ENCODE data around the gene EMD. TPM values are rescaled to one million over a fixed set of nuclear protein-coding genes. Genes with fewer than 3 reads are reported as not detected.
"Not testable (repeated sequence)": the region's sequence is repeated elsewhere in the genome, so short reads cannot be mapped to it uniquely, and the experiment has no call there.

Gene EMD
- total RNA-seq, 2 experiments from 2014 or later, result 75.9 to 89.4 TPM

- DNase-seq, result no peak
- Mint-ChIP-seq H3K4me3 (no peak overlapping the region), H3K27me3 (no peaks in the 10 kb centered on the region), H3K9me3 (ENCODE audit: low read depth) (no peaks in the 10 kb centered on the region), H3K36me3 (ENCODE audit: low read depth) (peaks cover 11% of the 10 kb centered on the region), H3K27ac (peak overlapping the region; percentile 3), H3K4me1 (peaks cover 15% of the 10 kb centered on the region)
- ChIA-PET POLR2A (interaction anchor here (1.0 kb wide), 1 partner anchor 10 kb away, joined by 4 read pairs; no protein-coding TSS in a partner anchor), CTCF (interaction anchor here (1.3 kb wide), 1 partner anchor 10 kb away, joined by 3 read pairs; the partner anchor contains the start of gene FLNA)
- intact Hi-C loops (cut with DNase I, micrococcal nuclease), result no loop called here
- ATAC-seq, result no peak
These were observed 4.5 kb downstream of the EMD start for GRCh38 chrX:154383359-154384283.

GRCh38 chrX:154384284-154384892 lies 5.3 kb downstream of the EMD start:
- DNase-seq (no peak), ATAC-seq (no peak)
- Mint-ChIP-seq H3K4me3 (no peak overlapping the region), H3K4me1 (peaks cover 15% of the 10 kb centered on the region), H3K9me3 (ENCODE audit: low read depth) (no peaks in the 10 kb centered on the region), H3K27me3 (no peaks in the 10 kb centered on the region), H3K36me3 (ENCODE audit: low read depth) (peaks cover 11% of the 10 kb centered on the region), H3K27ac (no peak overlapping the region)
- ChIA-PET POLR2A (no interaction called here), CTCF (interaction anchor here (1.3 kb wide), 1 partner anchor 10 kb away, joined by 3 read pairs; the partner anchor contains the start of gene FLNA)
- intact Hi-C loops (cut with DNase I, micrococcal nuclease), result no loop called here

- H3K36me3 Mint-ChIP-seq (ENCODE audit: low read depth); CTCF ChIA-PET; H3K9me3 Mint-ChIP-seq (ENCODE audit: low read depth); H3K27me3 Mint-ChIP-seq; H3K27ac Mint-ChIP-seq; H3K4me3 Mint-ChIP-seq; POLR2A ChIA-PET; DNase-seq; intact Hi-C loops (cut with DNase I, micrococcal nuclease); H3K4me1 Mint-ChIP-seq: not testable (repeated sequence)
- peak; percentile 48 for ATAC-seq
These were observed 9.0 kb downstream of the EMD start for GRCh38 chrX:154388094-154388493.

- DNase-seq; H3K4me3 Mint-ChIP-seq; H3K27me3 Mint-ChIP-seq; H3K9me3 Mint-ChIP-seq (ENCODE audit: low read depth); POLR2A ChIA-PET; H3K4me1 Mint-ChIP-seq; CTCF ChIA-PET; H3K36me3 Mint-ChIP-seq (ENCODE audit: low read depth); H3K27ac Mint-ChIP-seq; intact Hi-C loops (cut with DNase I, micrococcal nuclease): not testable (repeated sequence)
- peak; percentile 16 for ATAC-seq
These were observed 9.6 kb downstream of the EMD start for GRCh38 chrX:154388649-154389048.

GRCh38 chrX:154389812-154390747 lies 11.0 kb downstream of the EMD start:
- H3K27me3 Mint-ChIP-seq; H3K4me3 Mint-ChIP-seq; H3K9me3 Mint-ChIP-seq (ENCODE audit: low read depth); DNase-seq; intact Hi-C loops (cut with DNase I, micrococcal nuclease); CTCF ChIA-PET; POLR2A ChIA-PET; H3K36me3 Mint-ChIP-seq (ENCODE audit: low read depth); H3K4me1 Mint-ChIP-seq; H3K27ac Mint-ChIP-seq: not testable (repeated sequence)
- ATAC-seq, result peak; percentile 75

GRCh38 chrX:154396363-154396762 lies 17.3 kb downstream of the EMD start:
- Mint-ChIP-seq H3K36me3 (ENCODE audit: low read depth) (peaks cover 33% of the 10 kb centered on the region), H3K4me3 (peak overlapping the region; percentile 99)
- CTCF ChIA-PET; H3K27ac Mint-ChIP-seq; intact Hi-C loops (cut with DNase I, micrococcal nuclease); POLR2A ChIA-PET; ATAC-seq; H3K9me3 Mint-ChIP-seq (ENCODE audit: low read depth); DNase-seq; H3K4me1 Mint-ChIP-seq; H3K27me3 Mint-ChIP-seq: not testable (repeated sequence)

- Mint-ChIP-seq H3K4me1 (no peaks in the 10 kb centered on the region), H3K27ac (peak overlapping the region; percentile 100), H3K36me3 (ENCODE audit: low read depth) (peaks cover 35% of the 10 kb centered on the region), H3K4me3 (peak overlapping the region; percentile 99), H3K9me3 (ENCODE audit: low read depth) (no peaks in the 10 kb centered on the region), H3K27me3 (no peaks in the 10 kb centered on the region)
- POLR2A ChIA-PET, result interaction anchor here (0.6 to 1.0 kb wide), 5 partner anchors 12 to 128 kb away, joined by 3 to 7 read pairs (median 4); partner anchors contain the start of genes DNASE1L1 and EMD
- intact Hi-C loops (cut with DNase I, micrococcal nuclease), result no loop called here
- CTCF ChIA-PET, result interaction anchor here (1.0 to 1.4 kb wide), 2 partner anchors 15 to 32 kb away, joined by 3 to 5 read pairs; no protein-coding TSS in a partner anchor
- DNase-seq (peak; percentile 76), ATAC-seq (peak; percentile 48)
These were observed 18.1 kb downstream of the EMD start for GRCh38 chrX:154396973-154397887.

- H3K27ac Mint-ChIP-seq, result peak within 1 kb of the TSS; percentile 100
- no peaks in the 10 kb centered on the region for H3K27me3 Mint-ChIP-seq
- H3K36me3 Mint-ChIP-seq (ENCODE audit: low read depth), result peaks cover 35% of the 10 kb centered on the region
- ATAC-seq (peak; percentile 80), DNase-seq (peak; percentile 94)
- ChIA-PET POLR2A (interaction anchor here (0.6 to 1.6 kb wide), 6 partner anchors 11 to 127 kb away, joined by 3 to 7 read pairs (median 4); partner anchors contain the start of genes DNASE1L1 and EMD), CTCF (interaction anchor here (1.0 to 1.4 kb wide), 2 partner anchors 14 to 31 kb away, joined by 3 to 5 read pairs; no protein-coding TSS in a partner anchor)
- peak within 1 kb of the TSS; percentile 99 for H3K4me3 Mint-ChIP-seq
- intact Hi-C loops (cut with DNase I, micrococcal nuclease), result loop anchor here in 1 of 2 experiments (1.0 to 2.0 kb wide), 12 partner anchors 13 to 674 kb away; partner anchors contain the start of genes ABCD1, ATP6AP1, BCAP31 and FAM3A
- H3K4me1 Mint-ChIP-seq, result no peaks in the 10 kb centered on the region
- no peaks in the 10 kb centered on the region for H3K9me3 Mint-ChIP-seq (ENCODE audit: low read depth)
These were observed 19.0 kb downstream of the EMD start, which contains the start of gene RPL10 for GRCh38 chrX:154397888-154398667. Gene RPL10, plus strand, starts transcription at chrX:154398377. Its CDS starts 143 bp downstream, at chrX:154398520.

GRCh38 chrX:154398668-154399526 lies 19.8 kb downstream of the EMD start:
- Mint-ChIP-seq H3K4me3 (peak overlapping the region; percentile 99), H3K27ac (peak overlapping the region; percentile 100), H3K9me3 (ENCODE audit: low read depth) (no peaks in the 10 kb centered on the region), H3K36me3 (ENCODE audit: low read depth) (peaks cover 35% of the 10 kb centered on the region), H3K27me3 (no peaks in the 10 kb centered on the region), H3K4me1 (no peaks in the 10 kb centered on the region)
- ChIA-PET CTCF (interaction anchor here (1.9 kb wide), 1 partner anchor 12 kb away, joined by 9 read pairs; the partner anchor contains the start of gene TAFAZZIN), POLR2A (interaction anchor here (1.6 to 1.7 kb wide), 2 partner anchors 13 to 28 kb away, joined by 3 to 7 read pairs; no protein-coding TSS in a partner anchor)
- ATAC-seq (peak; percentile 35), DNase-seq (peak; percentile 90)
- intact Hi-C loops (cut with DNase I, micrococcal nuclease), result loop anchor here in 1 of 2 experiments (1.0 to 2.0 kb wide), 12 partner anchors 12 to 675 kb away; partner anchors contain the start of genes ABCD1, ATP6AP1, BCAP31 and FAM3A

Measured in activated CD4-positive, alpha-beta T cell treated with anti-CD3 and anti-CD28 coated beads for 36 hours (primary cell).